ENCODE results near the gene COL23A1. TPM values are rescaled to one million over a fixed set of nuclear protein-coding genes. Genes with fewer than 3 reads are reported as not detected.

The COL23A1 gene
- total RNA-seq, 1 experiment from 2014 or later: not detected

GRCh38 chr5:178341091-178341850 is 248.9 kb downstream of the COL23A1 start:
- BruUV-seq (replicated peaks): no TSS peak
- Histone ChIP-seq H3K4me1 (ENCODE audit: insufficient read depth, low read length, poor library complexity, severe bottlenecking) (no peaks in the 10 kb centered on the region), H3K27me3 (replicated peaks; ENCODE audit: insufficient read depth, low read depth, low read length, poor library complexity) (no peaks in the 10 kb centered on the region), H3K36me3 (ENCODE audit: insufficient read depth, low read length, poor library complexity, severe bottlenecking) (no peaks in the 10 kb centered on the region), H3K4me3 (ENCODE audit: low read depth, low read length, poor library complexity, severe bottlenecking) (no peak overlapping the region), H3K9me3 (ENCODE audit: low read depth, low read length, poor library complexity, severe bottlenecking) (no peaks in the 10 kb centered on the region), H3K27ac (ENCODE audit: low read depth, low read length, poor library complexity, severe bottlenecking) (no peak overlapping the region)
- POLR2A ChIA-PET (ENCODE audit: low non-redundant PET): no interaction called here
- intact Hi-C loops (cut with micrococcal nuclease; ENCODE audit: unreplicated experiment): no loop called here
- TF ChIP-seq CTCF (conservative IDR thresholded peaks at IDR 0.05; ENCODE audit: low read depth, low read length) (no peak), EZH2 (IDR thresholded peaks at IDR 0.05; ENCODE audit: borderline replicate concordance, low read depth, low read length, poor library complexity, severe bottlenecking) (no peak)
- CTCF ChIA-PET: no interaction called here
- no peak for DNase-seq (ENCODE audit: low spot score)

GRCh38 chr5:178340637-178341036 is 249.6 kb downstream of the COL23A1 start:
- no TSS peak for BruUV-seq (replicated peaks)
- POLR2A ChIA-PET (ENCODE audit: low non-redundant PET): no interaction called here

GRCh38 chr5:178340187-178340586 is 250.0 kb downstream of the COL23A1 start:
- ChIA-PET CTCF (no interaction called here), POLR2A (ENCODE audit: low non-redundant PET) (no interaction called here)
- H3K4me3 ChIP-seq (ENCODE audit: low read depth, low read length, poor library complexity, severe bottlenecking): no peak overlapping the region
- H3K27me3 ChIP-seq (replicated peaks; ENCODE audit: insufficient read depth, low read depth, low read length, poor library complexity): no peaks in the 10 kb centered on the region
- H3K9me3 ChIP-seq (ENCODE audit: low read depth, low read length, poor library complexity, severe bottlenecking): no peaks in the 10 kb centered on the region
- no peak for DNase-seq (ENCODE audit: low spot score)
- BruUV-seq (replicated peaks): no TSS peak
- no peak overlapping the region for H3K27ac ChIP-seq (ENCODE audit: low read depth, low read length, poor library complexity, severe bottlenecking)
- H3K36me3 ChIP-seq (ENCODE audit: insufficient read depth, low read length, poor library complexity, severe bottlenecking): no peaks in the 10 kb centered on the region
- H3K4me1 ChIP-seq (ENCODE audit: insufficient read depth, low read length, poor library complexity, severe bottlenecking): no peaks in the 10 kb centered on the region
- TF ChIP-seq EZH2 (IDR thresholded peaks at IDR 0.05; ENCODE audit: borderline replicate concordance, low read depth, low read length, poor library complexity, severe bottlenecking): no peak
- no peak for TF ChIP-seq CTCF (conservative IDR thresholded peaks at IDR 0.05; ENCODE audit: low read depth, low read length)
- intact Hi-C loops (cut with micrococcal nuclease; ENCODE audit: unreplicated experiment): no loop called here

More at GRCh38 chr5:178340637-178341036, 249.6 kb downstream of the COL23A1 start:
- DNase-seq (ENCODE audit: low spot score): no peak
- no peak for TF ChIP-seq CTCF (conservative IDR thresholded peaks at IDR 0.05; ENCODE audit: low read depth, low read length)
- no peak for TF ChIP-seq EZH2 (IDR thresholded peaks at IDR 0.05; ENCODE audit: borderline replicate concordance, low read depth, low read length, poor library complexity, severe bottlenecking)
- Histone ChIP-seq H3K4me1 (ENCODE audit: insufficient read depth, low read length, poor library complexity, severe bottlenecking) (no peaks in the 10 kb centered on the region), H3K4me3 (ENCODE audit: low read depth, low read length, poor library complexity, severe bottlenecking) (no peak overlapping the region), H3K36me3 (ENCODE audit: insufficient read depth, low read length, poor library complexity, severe bottlenecking) (no peaks in the 10 kb centered on the region), H3K27ac (ENCODE audit: low read depth, low read length, poor library complexity, severe bottlenecking) (no peak overlapping the region), H3K27me3 (replicated peaks; ENCODE audit: insufficient read depth, low read depth, low read length, poor library complexity) (no peaks in the 10 kb centered on the region), H3K9me3 (ENCODE audit: low read depth, low read length, poor library complexity, severe bottlenecking) (no peaks in the 10 kb centered on the region)
- CTCF ChIA-PET: no interaction called here
- intact Hi-C loops (cut with micrococcal nuclease; ENCODE audit: unreplicated experiment): no loop called here
